Stimulated activated CD8-positive, alpha-beta memory T cell treated with anti-CD3 and anti-CD28 coated beads, Interleukin-12 subunit alpha, Interleukin-12 subunit beta, amount 100 ng/mL, for 24 hours (primary cell): ENCODE data around the gene CACNA1D.
"Not testable (repeated sequence)": the region's sequence is repeated elsewhere in the genome, so short reads cannot be mapped to it uniquely, and the experiment has no call there.

Source experiments
- DNase-seq: peaks from one replicate; pipeline ENCODE4 v3.0.0-alpha.2; 2020; ENCODE audit errors: extremely low read depth

The CACNA1D gene

DNA sequence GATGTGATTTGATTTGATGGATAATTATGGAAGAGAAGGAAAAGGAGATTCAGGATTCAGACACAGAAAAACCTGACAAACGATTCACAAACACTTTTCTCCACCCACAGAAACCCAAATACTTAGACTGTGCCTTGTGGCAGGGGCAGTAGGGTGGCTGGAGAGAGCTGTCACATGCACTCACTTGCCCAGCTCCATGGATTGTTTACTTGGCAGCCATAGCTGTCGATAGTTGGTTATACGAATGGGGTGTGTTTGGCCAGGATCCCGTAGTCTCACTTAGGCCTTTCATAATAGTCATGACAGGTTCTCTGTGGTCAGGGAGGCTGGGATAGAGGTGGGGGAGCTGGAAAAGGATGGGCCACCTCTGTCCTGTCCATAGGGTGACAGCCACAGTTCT is 76.9 kb downstream of the CACNA1D start:
- no peak for DNase-seq

DNA sequence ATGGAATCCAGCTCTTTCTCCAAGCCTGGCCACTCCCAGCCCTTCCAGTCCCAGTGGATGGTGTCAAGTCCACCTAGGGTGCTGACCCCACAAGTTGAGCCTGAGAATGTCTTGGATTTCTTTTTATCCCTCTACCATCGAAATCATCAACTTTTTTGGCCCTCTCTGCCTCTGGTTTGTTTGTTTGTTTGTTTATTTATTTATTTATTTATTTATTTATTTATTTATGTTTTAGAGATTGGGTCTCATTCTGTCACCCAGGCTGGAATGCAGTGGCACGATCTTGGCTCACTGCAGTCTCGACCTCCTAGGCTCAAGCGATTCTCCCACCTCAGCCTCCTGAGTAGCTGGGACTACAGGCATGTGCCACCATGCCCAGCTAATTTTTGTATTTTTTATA is 77.8 kb downstream of the CACNA1D start:
- DNase-seq, result not testable (repeated sequence)

DNA sequence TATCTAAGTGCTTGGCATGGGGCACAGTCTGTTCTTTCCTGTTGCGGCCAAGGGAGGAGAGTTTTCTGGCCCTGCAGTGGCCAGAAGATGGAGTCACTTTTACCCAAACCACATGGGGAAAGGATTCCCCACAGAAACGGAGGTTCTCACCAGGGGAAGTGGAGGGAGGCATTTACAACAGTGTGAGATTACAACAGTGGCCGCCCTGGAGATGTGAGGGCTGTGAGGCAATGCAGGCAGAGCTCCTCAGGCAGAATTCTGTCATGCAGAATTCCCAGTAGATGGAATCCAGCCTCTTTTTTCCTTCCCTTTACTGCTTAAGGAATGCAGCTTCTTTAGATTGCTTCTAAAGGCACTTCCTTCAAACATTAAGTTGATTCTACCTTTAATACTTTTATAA is 83.1 kb downstream of the CACNA1D start:
- no peak for DNase-seq

DNA sequence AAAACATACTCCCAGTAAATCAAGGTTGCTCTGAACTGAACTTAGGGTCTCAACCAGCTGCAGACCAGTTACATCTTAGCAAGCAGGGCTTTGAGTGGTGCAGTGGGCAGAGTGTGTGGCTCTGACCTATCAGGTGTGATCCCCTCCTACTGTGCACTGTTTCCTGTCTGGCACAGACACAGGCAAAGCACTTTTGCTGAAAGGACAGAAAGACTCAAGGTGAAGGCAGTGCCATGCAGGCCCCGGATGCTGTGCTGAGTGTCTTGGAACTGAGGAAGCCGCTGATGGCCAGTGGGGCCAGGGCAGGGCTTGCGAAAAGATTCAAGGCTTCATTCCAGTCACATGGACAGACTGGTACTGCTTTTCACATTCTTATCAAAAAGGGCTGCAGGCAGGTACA is 85.2 kb downstream of the CACNA1D start:
- no peak for DNase-seq

DNA sequence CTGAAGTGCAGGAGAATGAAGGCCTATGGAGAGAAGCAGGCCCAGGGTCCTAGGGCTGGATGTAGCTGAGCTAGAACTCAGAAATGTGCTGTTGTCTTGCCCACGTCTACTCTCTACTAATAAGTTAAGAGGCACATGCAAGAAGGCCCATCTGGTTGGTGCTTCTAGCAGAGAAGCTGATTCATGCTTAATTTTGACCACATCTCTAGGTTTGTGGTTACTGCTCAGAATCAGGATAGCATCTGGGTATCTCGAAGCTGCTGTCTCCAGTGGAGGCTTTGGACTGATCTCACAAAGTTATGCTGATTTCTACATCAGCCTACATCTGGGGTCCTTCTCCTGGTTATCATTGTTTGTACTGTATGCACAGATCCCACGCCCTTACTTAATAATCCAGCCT is 87.3 kb downstream of the CACNA1D start:
- no peak for DNase-seq

DNA sequence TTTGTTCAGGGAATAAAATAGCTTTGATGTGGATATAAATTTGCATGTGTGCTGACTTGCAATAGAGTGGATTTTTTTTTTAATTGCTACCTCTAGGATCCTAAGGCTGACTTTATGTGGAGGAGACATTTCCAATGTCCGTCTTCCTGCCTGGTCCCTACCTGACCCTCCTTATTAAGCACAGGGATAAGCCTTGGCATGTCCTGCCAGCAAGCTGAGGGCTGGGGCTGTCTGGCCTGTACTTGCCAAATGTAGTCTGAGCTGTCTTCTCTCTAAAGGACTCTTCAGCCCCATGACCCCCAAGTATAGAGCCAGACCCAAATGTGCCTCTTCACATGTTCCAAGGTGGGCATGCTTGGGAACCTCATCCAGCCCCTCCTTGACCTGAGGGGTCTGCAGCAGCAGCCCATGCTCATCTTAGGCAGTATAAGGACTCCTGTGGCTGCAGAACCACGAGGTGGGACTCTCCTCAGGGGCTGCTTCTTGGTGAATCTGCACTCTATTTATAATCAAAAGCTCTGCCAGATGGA is 88.8 kb downstream of the CACNA1D start:
- DNase-seq, result no peak

DNA sequence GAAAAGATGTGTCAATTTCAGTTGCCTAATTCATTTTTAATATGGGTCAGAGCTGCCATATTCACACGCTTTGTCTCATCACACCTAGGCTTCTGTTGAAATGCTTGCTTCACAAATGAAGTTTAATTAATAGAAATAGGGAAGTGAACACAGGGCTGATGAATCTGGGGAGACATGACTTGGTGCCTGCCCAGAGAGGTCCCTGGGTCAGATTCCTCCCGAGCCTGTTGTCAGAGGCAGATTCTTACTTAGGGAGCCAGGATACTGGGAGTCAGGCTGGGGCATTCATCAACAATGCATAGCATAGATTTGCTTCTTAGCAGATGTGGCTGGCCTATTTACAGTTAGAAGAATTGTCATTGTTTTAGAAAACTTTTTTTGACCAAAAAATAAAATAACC is 90.6 kb downstream of the CACNA1D start:
- no peak for DNase-seq

DNA sequence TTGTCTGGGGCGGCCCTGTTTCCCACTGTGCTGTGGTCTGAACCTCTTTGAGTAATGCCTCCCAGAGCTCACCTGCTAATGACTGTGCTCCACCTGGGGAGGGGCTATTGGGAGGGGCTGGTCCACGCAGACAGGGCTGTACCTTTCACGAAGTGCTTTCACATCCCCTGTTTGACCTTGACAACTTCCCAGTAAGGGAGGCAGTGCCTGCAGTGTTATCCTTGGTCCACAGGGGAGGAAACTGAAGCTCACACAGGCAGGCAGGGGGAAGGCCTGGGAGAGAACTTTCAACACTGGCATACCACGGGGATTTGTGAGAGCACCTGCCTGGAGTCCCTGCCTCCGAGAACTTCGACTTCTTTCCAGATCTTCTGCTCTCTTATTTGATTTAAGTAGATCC is 91.2 kb downstream of the CACNA1D start:
- no peak for DNase-seq

DNA sequence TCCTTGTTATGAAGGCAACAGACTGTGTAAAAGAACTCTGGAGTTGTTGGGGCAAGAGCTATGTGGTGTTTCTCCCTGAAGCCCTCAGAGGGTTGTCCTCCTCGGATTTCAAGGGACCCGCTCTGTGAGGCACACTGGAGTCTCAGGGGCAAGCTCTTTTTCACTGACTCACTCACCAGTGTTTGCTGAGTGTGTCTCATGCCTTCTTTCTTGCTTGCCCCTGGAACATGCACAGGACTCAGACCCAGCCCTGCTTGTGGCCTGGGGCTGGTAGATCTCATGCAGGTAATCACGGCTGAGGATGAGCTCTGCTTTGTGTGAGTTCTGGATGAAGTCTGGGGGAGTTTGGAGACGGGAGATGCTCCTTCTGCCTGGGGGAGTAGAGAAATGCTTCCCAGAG is 93.7 kb downstream of the CACNA1D start:
- no peak for DNase-seq

DNA sequence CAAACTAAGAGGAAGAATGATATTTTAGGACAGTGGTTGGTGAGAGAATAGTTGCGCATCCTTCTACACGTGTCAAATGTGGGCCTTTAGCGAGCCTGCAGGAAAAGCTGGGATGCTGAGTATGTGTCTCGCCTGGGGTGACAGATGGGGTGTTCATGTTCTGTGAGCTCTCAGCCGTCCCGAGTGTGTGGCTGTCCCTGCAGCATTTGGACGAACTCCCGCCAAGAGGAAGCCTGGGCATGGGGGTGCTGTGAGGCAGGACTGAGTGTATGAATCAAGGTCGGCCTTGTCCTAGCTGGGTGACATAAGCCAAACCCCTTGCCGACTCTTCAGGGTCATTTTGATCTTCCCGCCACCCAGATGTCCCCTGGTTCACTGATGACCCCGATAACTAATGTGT is 94.8 kb downstream of the CACNA1D start:
- DNase-seq, result no peak

DNA sequence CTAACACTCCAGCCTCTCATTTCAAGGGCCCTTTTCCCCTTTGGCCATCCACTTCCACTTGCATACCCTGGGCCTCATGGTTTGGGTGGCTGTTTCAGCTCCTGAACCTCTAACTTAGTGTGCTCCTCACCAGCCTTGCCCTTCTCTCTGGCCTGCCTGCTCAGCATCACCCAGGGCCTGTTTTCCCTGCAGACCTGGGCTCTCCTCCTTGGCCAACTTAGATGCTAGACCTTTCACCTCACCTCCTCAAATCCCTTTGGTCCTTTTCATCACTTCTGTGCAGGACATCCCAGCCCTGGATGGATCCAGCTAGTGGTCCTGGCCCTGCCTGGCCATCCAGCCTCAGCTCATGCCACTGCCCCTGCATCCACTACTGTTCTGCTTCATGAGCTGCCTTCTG is 95.4 kb downstream of the CACNA1D start:
- no peak for DNase-seq

DNA sequence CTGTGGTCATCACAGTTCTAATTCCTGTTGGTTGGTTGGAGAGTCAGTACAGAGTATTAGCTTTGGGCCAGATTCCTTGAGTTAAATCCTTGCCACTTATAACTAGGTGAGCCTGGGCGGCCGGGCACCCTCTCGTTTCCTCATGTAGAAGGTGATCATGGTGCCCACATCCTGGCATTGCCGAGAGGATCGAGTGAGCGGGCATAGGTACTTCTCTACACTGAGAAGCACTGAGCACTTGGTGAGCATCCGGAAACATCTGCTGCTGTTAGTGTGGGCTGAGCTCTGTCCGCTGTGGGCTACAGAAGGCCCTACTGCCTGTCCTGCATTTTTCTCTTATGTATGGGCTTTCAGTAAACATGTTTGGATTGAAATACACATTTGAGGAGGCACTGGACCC is 96.2 kb downstream of the CACNA1D start:
- no peak for DNase-seq

DNA sequence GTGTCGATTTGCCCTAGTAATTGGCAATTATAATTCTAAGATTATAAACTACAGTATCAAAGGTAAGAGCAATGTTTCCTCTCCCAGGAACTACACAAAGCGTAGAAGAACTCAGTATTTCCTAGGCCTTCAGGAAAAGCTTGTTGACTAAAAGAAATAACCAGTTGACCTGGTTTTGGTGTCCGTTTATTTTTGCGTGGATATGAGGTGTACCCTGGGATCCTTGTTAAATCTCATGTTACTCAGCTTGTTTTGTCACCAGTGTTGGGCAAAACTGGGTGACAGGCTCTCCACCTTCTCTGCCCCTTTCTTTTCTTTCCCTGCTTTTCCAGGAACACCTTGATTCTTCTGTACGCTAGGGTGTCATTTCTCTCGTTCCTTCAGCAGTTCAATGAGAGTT is 97.2 kb downstream of the CACNA1D start:
- no peak for DNase-seq

DNA sequence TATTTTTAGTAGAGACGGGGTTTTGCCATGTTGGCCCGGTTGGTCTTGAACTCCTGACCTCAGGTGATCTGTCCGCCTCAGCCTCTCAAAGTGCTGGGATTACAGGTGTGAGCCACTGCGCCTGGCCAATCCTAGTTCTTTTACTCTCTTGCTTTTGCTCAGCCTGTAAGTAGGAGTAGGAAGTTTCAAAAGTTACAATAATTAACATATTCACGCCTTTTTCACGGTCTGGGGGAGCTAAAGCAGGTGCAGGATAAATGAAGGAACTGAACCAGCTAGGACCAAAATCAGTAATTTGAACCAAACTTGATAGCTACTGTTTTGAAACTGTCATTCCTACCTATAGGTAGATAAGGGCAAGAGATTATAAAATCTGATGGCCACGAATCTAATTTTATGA is 98.5 kb downstream of the CACNA1D start:
- DNase-seq, result no peak

DNA sequence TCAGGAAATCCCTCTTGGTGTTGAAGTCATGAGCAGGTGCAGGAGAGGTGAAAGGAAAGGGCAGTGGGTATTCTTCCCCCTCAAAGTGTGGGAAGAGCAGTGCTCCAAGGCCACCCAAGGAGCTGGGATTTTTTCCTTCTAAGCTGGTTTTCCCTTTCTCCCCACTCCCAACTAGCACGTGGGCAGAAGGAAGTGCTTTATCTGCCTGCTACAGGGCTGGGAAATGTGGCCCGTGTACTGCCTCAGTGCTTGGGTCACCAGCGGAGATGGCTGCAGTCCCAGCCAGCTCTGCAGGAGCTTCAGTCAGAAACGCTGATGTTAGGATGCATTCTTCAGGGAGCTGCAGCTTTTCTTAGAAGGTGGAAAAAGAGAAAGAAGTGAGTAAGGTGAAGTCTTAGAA is 99.2 kb downstream of the CACNA1D start:
- no peak for DNase-seq

DNA sequence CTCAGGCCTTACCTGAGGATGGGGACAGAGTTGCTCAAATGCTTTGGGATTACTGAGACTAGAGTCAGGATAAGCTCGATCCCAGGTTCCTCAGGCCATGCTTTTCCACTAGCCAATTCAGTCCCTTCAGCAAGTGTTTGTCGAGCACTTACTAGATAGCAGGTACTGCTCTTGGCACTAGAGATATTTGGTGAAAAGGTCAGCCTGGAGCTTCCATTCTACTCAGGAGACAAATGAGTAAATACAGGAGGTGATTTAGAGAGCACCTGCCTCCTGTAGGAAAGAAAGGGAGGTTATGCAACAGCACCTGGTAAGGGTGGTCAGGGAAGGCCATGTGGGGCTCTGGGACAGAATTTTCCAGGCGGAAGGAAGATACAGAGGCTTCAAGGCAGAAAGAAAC is 99.9 kb downstream of the CACNA1D start:
- no peak for DNase-seq

DNA sequence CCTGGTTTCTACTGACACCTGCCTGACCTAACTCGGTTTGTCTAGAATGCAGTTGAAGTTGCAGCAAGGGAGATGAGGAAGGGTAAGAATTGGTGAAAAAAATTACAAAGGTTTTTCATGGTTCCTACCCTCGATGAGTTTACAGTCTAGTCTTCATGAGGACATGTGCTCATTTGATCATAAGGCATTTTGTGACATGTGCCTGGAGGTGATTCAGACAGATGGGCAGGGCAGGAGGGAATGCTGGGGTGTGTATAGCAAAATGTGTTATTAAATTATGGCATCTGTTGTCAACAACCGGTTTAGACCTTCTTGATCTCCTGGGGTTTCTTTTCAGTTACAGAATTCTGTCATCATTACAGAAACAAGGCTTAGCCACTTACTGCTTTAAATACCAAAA is 101.2 kb downstream of the CACNA1D start:
- DNase-seq, result no peak

DNA sequence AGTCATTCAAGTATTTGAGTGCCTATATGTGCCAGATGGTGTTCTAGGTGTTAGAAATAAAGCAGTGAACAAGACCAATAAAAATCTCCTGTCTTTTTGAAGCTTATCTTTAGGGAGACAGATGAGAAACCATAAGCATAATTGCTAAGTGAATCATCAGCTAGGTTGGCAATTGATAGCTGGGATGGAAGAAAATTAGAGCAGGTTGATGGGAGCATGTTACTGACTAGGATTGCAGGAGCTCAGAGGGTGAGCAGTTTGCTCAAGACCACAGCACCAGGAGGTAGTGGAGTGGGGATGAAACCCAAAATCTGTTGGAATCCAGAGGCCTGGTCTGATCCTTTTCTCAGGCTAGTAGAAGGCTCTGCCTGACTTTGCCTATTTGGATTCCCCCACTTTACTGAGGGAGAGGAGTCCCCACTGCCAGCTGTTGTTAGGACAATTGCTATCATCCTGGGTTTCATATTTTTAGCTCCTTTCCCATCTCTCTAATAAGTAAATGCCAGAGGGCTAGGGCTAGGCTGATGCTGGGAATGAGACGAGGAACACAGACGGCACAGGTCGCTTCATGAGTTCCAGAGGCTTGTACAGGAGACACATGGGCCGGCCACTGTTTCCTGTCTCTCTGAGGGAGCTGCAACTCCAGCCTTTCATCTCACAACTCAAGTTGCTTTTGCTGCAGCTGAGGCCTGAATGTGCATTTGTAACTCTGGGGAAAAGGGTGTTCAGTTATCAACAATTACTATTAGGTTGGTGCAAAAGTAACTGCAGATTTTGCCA is 102.9 kb downstream of the CACNA1D start:
- DNase-seq, result no peak

DNA sequence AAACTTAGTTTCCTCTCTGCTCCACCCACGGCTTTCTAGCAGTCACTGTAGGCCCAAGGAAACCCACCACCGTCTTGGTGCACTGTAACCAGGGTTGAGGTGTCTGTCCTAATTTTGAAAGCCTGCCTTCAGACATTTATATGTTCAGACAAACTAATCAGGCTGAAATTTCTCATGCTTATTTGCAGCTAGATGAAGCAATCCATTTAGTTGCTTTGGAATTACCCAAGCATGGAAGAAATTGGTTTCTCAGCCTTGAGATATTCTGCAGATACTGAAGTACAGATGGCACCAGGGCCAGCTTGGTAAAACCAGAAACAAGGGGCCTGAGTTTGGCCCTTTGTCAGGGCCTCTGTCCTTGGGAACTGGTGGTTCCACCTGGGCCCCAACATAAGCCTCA is 105.4 kb downstream of the CACNA1D start:
- DNase-seq, result no peak

DNA sequence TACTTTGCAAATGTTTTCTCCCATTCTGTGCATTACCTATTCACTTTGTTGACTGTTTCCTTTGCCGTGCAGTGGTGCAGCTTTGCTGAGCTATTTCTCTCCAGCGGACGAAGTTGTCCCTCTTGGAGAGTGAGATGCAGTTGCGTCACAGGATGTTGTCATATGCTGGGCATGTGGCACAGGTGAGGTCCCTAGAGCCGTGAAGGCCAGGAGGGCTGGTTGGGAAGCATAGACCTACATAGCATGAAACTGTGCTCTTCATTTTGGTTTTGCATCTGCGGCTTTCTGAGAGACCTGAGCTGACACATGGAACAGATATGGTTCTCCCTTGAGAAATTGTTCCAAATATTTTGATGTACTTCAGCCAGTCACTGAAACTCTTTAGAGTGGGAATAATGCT is 108.5 kb downstream of the CACNA1D start:
- DNase-seq, result no peak

DNA sequence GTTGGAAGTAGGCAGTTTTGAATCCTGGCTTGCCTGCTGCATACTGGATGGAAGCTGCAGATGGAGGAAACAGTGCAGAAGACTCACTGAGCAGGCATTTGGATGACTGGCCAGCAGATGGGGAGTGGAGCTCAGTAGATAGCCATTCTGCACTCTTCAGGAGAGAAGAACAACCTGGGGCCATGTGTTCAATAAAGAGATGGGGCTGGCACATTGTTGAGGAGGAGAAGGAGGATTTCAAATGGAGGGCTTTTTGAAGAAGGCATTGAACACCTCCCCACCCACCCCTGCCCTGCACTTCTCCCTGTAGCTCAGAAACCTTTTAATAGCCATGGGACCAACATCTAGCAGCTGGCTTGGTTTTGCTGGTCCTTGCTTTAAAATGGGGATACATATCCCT is 109.8 kb downstream of the CACNA1D start:
- no peak for DNase-seq

DNA sequence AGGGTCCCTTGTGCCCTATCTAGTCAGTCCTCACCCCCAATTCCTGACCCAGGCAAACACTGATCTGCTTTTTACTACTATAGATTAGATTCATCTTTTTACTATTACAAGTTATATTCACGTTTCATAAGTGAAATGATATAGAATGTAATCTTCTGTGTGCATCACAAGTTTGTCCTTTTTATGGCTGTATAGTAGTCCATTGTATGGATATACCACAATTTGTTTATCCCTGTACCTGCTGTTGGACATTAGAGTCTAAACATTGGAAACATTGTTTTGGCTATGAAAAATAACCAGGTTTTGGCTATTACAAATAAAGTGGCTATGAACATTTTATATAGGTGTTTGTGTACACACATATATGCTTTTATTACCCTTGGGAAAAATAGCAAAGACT is 112.4 kb downstream of the CACNA1D start:
- DNase-seq, result no peak

DNA sequence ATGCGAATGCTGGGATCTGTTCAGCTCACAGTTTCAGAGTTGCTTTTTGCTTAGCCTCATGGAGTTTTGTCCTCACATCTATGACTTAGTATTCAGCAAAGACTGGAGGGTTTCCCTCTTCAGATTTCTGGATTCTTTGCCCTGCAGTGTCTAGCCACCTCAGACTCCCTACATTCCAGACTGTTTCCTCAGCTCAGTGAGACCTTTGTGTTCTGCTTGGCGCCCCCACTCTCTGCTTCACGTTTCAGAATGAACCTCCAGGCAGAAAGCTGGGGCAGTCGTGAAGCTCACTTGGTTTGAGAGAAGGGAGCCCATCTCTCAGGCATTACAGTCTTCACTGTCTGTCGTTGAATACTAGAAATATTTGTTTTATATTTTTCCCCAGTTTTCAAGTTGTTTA is 118.1 kb downstream of the CACNA1D start:
- no peak for DNase-seq

DNA sequence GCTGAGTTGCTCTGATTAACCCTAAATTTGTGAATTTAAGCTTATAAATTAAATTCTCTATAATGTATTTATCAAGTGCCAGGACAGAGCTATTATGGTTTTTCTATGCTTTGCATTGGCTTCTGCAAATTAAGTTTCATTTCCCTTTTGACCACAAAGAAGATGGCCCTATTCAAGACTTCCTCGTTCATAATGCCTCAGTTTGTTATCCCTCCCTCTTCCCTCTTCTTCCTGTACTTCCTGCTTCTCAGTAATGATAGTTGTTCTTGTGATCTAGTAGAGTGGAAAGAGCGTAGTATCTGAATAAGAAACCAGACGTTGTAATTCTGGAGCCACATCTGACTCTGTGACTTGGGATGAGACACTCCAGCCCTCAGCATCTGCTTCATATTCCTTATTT is 118.7 kb downstream of the CACNA1D start:
- DNase-seq, result no peak
